ENCODE data around the gene ARHGAP31. TPM values are rescaled to one million over a fixed set of nuclear protein-coding genes. Genes with fewer than 3 reads are reported as not detected.

Gene ARHGAP31
- total RNA-seq, 1 experiment from 2014 or later, result 7.2 TPM

DNA sequence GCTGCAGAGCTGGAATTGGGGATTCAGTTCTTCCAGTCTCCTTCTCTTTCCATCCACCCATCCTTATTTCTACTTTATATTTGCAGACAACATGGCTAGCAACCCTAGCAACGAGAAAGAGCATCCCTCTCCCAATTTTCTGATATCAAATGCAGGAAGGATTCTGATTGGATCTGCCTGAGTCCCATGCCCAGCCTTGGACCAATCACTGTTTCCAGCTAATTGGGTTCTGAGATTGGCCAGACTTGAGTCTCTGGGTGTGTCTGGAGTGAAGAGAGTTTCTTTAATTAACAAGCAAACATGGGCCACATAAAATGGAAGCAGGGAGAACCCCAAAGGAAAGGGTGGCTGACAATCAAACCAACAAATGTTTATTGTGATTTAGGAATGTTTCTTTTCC, 108.6 kb downstream of the ARHGAP31 start:
- Mint-ChIP-seq H3K27me3 (ENCODE audit: low read depth) (no peaks in the 10 kb centered on the region), H3K4me3 (no peak overlapping the region), H3K9me3 (no peaks in the 10 kb centered on the region), H3K36me3 (peaks cover 2% of the 10 kb centered on the region; the same call in 1 of the 2 replicates), H3K4me1 (peaks cover 25% of the 10 kb centered on the region), H3K27ac (no peak overlapping the region)
- no peak for TF ChIP-seq ELF4 (CRISPR knock-in tag; IDR thresholded peaks at IDR 0.05; ENCODE audit: low read depth)
- TF ChIP-seq TEAD4 (CRISPR knock-in tag; IDR thresholded peaks at IDR 0.05), result no peak
- no peak for TF ChIP-seq TP53 (CRISPR knock-in tag; IDR thresholded peaks at IDR 0.05)
- TF ChIP-seq, protein P1, sequence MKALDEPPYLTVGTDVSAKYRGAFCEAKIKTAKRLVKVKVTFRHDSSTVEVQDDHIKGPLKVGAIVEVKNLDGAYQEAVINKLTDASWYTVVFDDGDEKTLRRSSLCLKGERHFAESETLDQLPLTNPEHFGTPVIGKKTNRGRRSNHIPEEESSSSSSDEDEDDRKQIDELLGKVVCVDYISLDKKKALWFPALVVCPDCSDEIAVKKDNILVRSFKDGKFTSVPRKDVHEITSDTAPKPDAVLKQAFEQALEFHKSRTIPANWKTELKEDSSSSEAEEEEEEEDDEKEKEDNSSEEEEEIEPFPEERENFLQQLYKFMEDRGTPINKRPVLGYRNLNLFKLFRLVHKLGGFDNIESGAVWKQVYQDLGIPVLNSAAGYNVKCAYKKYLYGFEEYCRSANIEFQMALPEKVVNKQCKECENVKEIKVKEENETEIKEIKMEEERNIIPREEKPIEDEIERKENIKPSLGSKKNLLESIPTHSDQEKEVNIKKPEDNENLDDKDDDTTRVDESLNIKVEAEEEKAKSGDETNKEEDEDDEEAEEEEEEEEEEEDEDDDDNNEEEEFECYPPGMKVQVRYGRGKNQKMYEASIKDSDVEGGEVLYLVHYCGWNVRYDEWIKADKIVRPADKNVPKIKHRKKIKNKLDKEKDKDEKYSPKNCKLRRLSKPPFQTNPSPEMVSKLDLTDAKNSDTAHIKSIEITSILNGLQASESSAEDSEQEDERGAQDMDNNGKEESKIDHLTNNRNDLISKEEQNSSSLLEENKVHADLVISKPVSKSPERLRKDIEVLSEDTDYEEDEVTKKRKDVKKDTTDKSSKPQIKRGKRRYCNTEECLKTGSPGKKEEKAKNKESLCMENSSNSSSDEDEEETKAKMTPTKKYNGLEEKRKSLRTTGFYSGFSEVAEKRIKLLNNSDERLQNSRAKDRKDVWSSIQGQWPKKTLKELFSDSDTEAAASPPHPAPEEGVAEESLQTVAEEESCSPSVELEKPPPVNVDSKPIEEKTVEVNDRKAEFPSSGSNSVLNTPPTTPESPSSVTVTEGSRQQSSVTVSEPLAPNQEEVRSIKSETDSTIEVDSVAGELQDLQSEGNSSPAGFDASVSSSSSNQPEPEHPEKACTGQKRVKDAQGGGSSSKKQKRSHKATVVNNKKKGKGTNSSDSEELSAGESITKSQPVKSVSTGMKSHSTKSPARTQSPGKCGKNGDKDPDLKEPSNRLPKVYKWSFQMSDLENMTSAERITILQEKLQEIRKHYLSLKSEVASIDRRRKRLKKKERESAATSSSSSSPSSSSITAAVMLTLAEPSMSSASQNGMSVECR (CRISPR knock-in tag; IDR thresholded peaks at IDR 0.05; ENCODE audit: borderline replicate concordance), result no peak
- TF ChIP-seq NR2C2 (CRISPR knock-in tag; IDR thresholded peaks at IDR 0.05), result no peak
- TF ChIP-seq, protein P2, sequence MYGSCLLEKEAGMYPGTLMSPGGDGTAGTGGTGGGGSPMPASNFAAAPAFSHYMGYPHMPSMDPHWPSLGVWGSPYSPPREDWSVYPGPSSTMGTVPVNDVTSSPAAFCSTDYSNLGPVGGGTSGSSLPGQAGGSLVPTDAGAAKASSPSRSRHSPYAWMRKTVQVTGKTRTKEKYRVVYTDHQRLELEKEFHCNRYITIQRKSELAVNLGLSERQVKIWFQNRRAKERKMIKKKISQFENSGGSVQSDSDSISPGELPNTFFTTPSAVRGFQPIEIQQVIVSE (CRISPR knock-in tag; IDR thresholded peaks at IDR 0.05; ENCODE audit: borderline replicate concordance), result no peak
- no peak for TF ChIP-seq ZNF317 (CRISPR knock-in tag; IDR thresholded peaks at IDR 0.05; ENCODE audit: borderline replicate concordance, low read depth)
- TF ChIP-seq, protein P3, sequence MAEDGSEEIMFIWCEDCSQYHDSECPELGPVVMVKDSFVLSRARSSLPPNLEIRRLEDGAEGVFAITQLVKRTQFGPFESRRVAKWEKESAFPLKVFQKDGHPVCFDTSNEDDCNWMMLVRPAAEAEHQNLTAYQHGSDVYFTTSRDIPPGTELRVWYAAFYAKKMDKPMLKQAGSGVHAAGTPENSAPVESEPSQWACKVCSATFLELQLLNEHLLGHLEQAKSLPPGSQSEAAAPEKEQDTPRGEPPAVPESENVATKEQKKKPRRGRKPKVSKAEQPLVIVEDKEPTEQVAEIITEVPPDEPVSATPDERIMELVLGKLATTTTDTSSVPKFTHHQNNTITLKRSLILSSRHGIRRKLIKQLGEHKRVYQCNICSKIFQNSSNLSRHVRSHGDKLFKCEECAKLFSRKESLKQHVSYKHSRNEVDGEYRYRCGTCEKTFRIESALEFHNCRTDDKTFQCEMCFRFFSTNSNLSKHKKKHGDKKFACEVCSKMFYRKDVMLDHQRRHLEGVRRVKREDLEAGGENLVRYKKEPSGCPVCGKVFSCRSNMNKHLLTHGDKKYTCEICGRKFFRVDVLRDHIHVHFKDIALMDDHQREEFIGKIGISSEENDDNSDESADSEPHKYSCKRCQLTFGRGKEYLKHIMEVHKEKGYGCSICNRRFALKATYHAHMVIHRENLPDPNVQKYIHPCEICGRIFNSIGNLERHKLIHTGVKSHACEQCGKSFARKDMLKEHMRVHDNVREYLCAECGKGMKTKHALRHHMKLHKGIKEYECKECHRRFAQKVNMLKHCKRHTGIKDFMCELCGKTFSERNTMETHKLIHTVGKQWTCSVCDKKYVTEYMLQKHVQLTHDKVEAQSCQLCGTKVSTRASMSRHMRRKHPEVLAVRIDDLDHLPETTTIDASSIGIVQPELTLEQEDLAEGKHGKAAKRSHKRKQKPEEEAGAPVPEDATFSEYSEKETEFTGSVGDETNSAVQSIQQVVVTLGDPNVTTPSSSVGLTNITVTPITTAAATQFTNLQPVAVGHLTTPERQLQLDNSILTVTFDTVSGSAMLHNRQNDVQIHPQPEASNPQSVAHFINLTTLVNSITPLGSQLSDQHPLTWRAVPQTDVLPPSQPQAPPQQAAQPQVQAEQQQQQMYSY (CRISPR knock-in tag; IDR thresholded peaks at IDR 0.05), result no peak
- no peak for TF ChIP-seq NR3C1 (CRISPR knock-in tag; conservative IDR thresholded peaks at IDR 0.05; ENCODE audit: low read depth)
- TF ChIP-seq PRRX2 (CRISPR knock-in tag; IDR thresholded peaks at IDR 0.05), result no peak
- no peak for TF ChIP-seq ZNF263 (CRISPR knock-in tag; IDR thresholded peaks at IDR 0.05; ENCODE audit: low read depth)
- TF ChIP-seq, protein P4, sequence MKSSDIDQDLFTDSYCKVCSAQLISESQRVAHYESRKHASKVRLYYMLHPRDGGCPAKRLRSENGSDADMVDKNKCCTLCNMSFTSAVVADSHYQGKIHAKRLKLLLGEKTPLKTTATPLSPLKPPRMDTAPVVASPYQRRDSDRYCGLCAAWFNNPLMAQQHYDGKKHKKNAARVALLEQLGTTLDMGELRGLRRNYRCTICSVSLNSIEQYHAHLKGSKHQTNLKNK (CRISPR knock-in tag; IDR thresholded peaks at IDR 0.05), result no peak
- TF ChIP-seq, protein P5, sequence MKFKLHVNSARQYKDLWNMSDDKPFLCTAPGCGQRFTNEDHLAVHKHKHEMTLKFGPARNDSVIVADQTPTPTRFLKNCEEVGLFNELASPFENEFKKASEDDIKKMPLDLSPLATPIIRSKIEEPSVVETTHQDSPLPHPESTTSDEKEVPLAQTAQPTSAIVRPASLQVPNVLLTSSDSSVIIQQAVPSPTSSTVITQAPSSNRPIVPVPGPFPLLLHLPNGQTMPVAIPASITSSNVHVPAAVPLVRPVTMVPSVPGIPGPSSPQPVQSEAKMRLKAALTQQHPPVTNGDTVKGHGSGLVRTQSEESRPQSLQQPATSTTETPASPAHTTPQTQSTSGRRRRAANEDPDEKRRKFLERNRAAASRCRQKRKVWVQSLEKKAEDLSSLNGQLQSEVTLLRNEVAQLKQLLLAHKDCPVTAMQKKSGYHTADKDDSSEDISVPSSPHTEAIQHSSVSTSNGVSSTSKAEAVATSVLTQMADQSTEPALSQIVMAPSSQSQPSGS (CRISPR knock-in tag; IDR thresholded peaks at IDR 0.05; ENCODE audit: borderline replicate concordance, low read depth), result no peak
- TF ChIP-seq, protein P6, sequence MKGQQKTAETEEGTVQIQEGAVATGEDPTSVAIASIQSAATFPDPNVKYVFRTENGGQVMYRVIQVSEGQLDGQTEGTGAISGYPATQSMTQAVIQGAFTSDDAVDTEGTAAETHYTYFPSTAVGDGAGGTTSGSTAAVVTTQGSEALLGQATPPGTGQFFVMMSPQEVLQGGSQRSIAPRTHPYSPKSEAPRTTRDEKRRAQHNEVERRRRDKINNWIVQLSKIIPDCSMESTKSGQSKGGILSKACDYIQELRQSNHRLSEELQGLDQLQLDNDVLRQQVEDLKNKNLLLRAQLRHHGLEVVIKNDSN (CRISPR knock-in tag; IDR thresholded peaks at IDR 0.05), result no peak
- TF ChIP-seq, protein P7, sequence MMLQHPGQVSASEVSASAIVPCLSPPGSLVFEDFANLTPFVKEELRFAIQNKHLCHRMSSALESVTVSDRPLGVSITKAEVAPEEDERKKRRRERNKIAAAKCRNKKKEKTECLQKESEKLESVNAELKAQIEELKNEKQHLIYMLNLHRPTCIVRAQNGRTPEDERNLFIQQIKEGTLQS (CRISPR knock-in tag; conservative IDR thresholded peaks at IDR 0.05), result no peak
- TF ChIP-seq, protein P8, sequence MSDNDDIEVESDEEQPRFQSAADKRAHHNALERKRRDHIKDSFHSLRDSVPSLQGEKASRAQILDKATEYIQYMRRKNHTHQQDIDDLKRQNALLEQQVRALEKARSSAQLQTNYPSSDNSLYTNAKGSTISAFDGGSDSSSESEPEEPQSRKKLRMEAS (CRISPR knock-in tag; IDR thresholded peaks at IDR 0.05), result no peak
- POLR2A ChIA-PET, result no interaction called here
- CTCF ChIA-PET, result interaction anchor here (0.7 to 1.9 kb wide), 3 partner anchors 14 to 162 kb away, joined by 3 to 4 read pairs (median 4); no protein-coding TSS in a partner anchor
- DNase-seq (ENCODE audit: low spot score) (no peak), ATAC-seq (no peak)

Data from WTC11 (cell line).